Thymus (tissue), 11 donors: ENCODE results near the gene TRMT11. TPM values are rescaled to one million over a fixed set of nuclear protein-coding genes. Genes with fewer than 3 reads are reported as not detected.

ENCODE experiments used
- DNase-seq, 9 donors: peaks; one replicate each; pipeline ENCODE4 v3.0.0-alpha.2; 2013; ENCODE audit warnings: low spot score in 9 of 9, low read depth in 6 of 9, missing footprints in 1 of 9
- H3K27ac ChIP-seq, 2 donors: one replicate each; pipeline ENCODE4 v1.5.1; 2013; ENCODE audit warnings: control low read depth in 1 of 2, low read depth in 1 of 2, low read length in 1 of 2, mild to moderate bottlenecking in 1 of 2, moderate library complexity in 1 of 2
- H3K27me3 ChIP-seq, 2 donors: one replicate each; pipeline ENCODE4 v1.5.1; 2013; ENCODE audit warnings: low read length in 1 of 2; ENCODE audit not compliant: control insufficient read depth in 2 of 2, insufficient read depth in 1 of 2
- H3K36me3 ChIP-seq, 2 donors: one replicate each; pipeline ENCODE4 v1.5.1; 2013; ENCODE audit warnings: low read length in 1 of 2, mild to moderate bottlenecking in 1 of 2, moderate library complexity in 1 of 2; ENCODE audit not compliant: control insufficient read depth in 2 of 2, insufficient read depth in 2 of 2
- H3K4me1 ChIP-seq, 2 donors: one replicate each; pipeline ENCODE4 v1.5.1; 2013; ENCODE audit warnings: low read length in 2 of 2; ENCODE audit not compliant: control insufficient read depth in 2 of 2, insufficient read depth in 2 of 2
- H3K4me3 ChIP-seq, 2 donors: one replicate each; pipeline ENCODE4 v1.5.1; 2013; ENCODE audit warnings: low read length in 2 of 2, control low read depth in 1 of 2, mild to moderate bottlenecking in 1 of 2
- H3K9me3 ChIP-seq, 2 donors: one replicate each; pipeline ENCODE4 v1.5.1; 2013; ENCODE audit warnings: low read length in 1 of 2, mild to moderate bottlenecking in 1 of 2; ENCODE audit not compliant: control insufficient read depth in 2 of 2, insufficient read depth in 1 of 2
- WGBS: extraction: QIAGEN DNeasy Blood & Tissue Kit; methylation state at CpG from one replicate; pipeline ENCODE4 v1.1.7; 2013; 5-methylcytosine and 5-hydroxymethylcytosine counted together
- polyA plus RNA-seq: library from polyadenylated mRNA; stranded (reverse); fragments of 200-250 nt; gene quantifications from one replicate; pipeline ENCODE4 v1.2.3, GENCODE V29; 2013
- total RNA-seq: library from RNA; stranded (reverse); fragments of 120-200 nt; gene quantifications from one replicate; pipeline ENCODE4 v1.2.4, GENCODE V29; 2013
- donor health status: healthy.

Gene TRMT11
- total and polyA plus RNA-seq, 2 donors = 21.0 to 27.3 TPM

- WGBS = 96% methylated on average over 2 of the region's 2 CpGs
- no peaks in the 10 kb centered on the region for H3K36me3 ChIP-seq
- no peaks in the 10 kb centered on the region for H3K9me3 ChIP-seq
- H3K27ac ChIP-seq = no peak overlapping the region
- H3K27me3 ChIP-seq = no peaks in the 10 kb centered on the region
- H3K4me1 ChIP-seq = peaks cover 0 to 3% of the 10 kb centered on the region in 2 donors
- DNase-seq = no peak
- no peak overlapping the region for H3K4me3 ChIP-seq
These were observed 2.0 kb upstream of the TRMT11 start for GRCh38 chr6:125984311-125984710.

- H3K9me3 ChIP-seq = no peaks in the 10 kb centered on the region
- H3K4me1 ChIP-seq = peaks cover 0 to 3% of the 10 kb centered on the region in 2 donors
- WGBS = 88% methylated on average over 4 of the region's 4 CpGs
- H3K27ac ChIP-seq = no peak overlapping the region
- no peaks in the 10 kb centered on the region for H3K27me3 ChIP-seq
- peak overlapping the region in 1 of 2 donors; percentile 88 for H3K4me3 ChIP-seq
- H3K36me3 ChIP-seq = no peaks in the 10 kb centered on the region
- no peak for DNase-seq
These were observed 818 bp upstream of the TRMT11 start for GRCh38 chr6:125985522-125985921.

DNA sequence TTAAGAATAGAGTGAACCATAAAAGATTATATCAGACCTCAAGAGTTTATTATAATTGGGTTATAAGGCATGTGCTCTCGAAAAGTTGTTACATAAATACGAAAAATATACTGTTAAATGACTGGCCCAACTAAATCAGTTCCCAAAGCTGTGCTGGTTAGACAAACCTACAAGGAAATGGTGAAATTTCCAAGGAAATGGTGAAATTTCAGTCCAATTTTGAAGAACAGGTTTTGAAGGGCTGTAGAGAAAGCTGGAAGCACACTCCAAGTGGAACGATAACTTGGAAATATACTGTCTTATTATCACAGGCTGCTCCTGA is 400 bp upstream of the TRMT11 start:
- H3K4me1 ChIP-seq = peaks cover 0 to 3% of the 10 kb centered on the region in 2 donors
- WGBS = 3% methylated on average over 3 of the region's 3 CpGs
- no peak for DNase-seq

GRCh38 chr6:125987026-125987617 is 782 bp downstream of the TRMT11 start:
- Histone ChIP-seq H3K4me1 (peaks cover 0 to 3% of the 10 kb centered on the region in 2 donors), H3K27me3 (no peaks in the 10 kb centered on the region), H3K27ac (peak overlapping the region in 1 of 2 donors; percentile 77), H3K36me3 (no peaks in the 10 kb centered on the region), H3K4me3 (peak overlapping the region; percentile 68 to 88), H3K9me3 (no peaks in the 10 kb centered on the region)
- DNase-seq = no peak
- 38% methylated on average over 10 of the region's 10 CpGs for WGBS

More for the DNA sequence above, 400 bp upstream of the TRMT11 start:
- Histone ChIP-seq H3K27me3 (no peaks in the 10 kb centered on the region), H3K36me3 (no peaks in the 10 kb centered on the region), H3K27ac (peak overlapping the region; percentile 55 to 77), H3K4me3 (peak overlapping the region; percentile 68 to 88), H3K9me3 (no peaks in the 10 kb centered on the region)

DNA sequence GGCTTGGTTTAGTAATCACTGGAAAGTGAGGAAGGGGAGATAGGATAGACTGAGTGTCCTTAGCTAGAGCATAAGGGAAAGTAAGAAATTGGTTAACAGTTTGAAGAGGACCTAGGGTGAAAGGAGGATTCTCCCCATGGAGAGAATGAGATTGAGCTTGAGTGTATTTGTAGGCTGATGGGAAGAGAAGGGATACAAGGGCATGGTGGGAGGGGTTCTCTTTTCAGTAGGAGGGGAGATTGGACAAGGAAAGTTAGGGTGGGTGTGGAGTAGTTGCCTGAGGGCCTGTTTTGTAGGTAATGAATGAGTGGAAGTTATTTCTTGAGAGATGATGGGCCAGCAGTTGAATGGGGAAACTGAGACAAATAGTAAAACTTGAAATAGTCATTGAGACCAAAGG is 1.9 kb downstream of the TRMT11 start:
- Histone ChIP-seq H3K27ac (no peak overlapping the region), H3K9me3 (no peaks in the 10 kb centered on the region), H3K36me3 (no peaks in the 10 kb centered on the region), H3K4me1 (peaks cover 0 to 3% of the 10 kb centered on the region in 2 donors), H3K27me3 (no peaks in the 10 kb centered on the region), H3K4me3 (no peak overlapping the region)
- no peak for DNase-seq

DNA sequence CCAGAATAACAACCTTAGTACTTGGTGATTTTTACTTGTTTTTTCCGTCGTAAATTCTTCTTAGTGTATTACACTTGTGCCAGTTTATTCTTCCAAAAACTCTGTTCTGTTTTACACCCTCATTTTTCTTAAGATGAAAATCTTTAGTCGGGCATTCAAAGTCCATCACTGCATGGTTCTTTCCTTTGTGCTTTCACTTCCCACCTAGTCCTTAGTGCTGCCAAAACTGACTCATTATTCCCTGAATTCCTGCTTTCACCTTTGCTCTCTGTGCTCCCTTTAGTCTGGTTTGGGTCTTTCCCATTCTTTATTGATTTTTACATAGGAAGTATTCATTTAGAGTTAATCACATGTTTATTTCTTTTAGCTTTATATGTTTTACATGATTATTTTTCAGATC is 3.3 kb downstream of the TRMT11 start:
- no peaks in the 10 kb centered on the region for H3K27me3 ChIP-seq
- 93% methylated on average over 3 of the region's 3 CpGs for WGBS
- peaks cover 0 to 3% of the 10 kb centered on the region in 2 donors for H3K4me1 ChIP-seq
- no peak overlapping the region for H3K4me3 ChIP-seq
- DNase-seq = no peak
- no peaks in the 10 kb centered on the region for H3K9me3 ChIP-seq
- no peaks in the 10 kb centered on the region for H3K36me3 ChIP-seq
- no peak overlapping the region for H3K27ac ChIP-seq

DNA sequence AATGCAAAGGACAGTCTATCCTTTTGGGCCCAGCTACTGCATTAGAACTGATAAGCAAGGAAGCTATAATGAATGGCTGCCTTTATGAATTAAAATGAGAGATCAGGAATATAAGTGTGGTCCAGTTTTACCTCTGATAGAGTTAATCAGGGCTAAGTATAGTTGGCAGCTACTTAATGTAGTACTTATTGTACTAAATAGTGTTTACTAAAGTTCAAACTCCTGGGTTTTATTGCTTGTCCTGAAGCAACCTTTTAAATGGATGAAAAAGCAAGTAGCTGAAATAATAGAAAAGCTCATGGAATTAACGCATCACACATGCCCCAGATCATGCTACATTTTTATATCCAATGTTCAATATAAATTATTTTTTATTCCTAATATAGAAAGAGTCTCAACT is 5.3 kb downstream of the TRMT11 start:
- no peak overlapping the region for H3K4me3 ChIP-seq
- no peak overlapping the region for H3K27ac ChIP-seq

DNA sequence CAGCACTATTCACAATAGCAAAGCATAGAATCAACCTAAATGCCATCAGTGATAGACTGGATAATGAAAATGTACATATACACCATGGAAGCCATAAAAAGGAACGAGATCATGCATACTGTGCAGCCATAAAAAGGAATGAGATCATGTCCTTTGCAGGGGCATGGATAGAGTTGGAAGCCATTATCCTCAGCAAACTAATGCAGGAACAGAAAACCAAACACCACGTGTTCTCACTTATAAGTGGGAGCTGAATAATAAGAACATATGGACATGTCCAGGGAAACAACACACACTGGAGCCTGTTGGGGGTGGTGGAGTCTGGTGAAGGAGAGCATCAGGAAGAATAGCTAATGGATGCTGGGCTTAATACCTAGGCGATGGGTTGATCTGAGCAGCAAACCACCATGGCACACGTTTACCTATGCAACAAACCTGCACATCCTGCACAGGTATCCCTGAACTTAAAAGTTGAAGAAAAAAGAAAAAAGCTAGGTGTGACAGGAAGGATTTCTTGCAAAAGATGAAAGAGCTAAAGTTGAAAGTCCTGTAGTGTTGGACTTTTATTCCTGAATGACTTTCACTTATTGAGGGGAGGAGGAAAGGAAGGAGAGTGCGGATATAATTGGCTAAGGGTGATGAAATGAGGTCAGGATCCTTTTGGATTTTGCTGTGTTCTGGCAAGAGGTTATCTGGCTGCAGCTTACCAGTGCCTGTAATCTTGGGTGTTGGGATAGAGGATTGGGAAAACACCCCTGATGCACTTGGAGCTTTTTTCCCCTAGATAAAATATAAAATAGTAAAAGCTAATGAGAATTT is 8.5 kb downstream of the TRMT11 start:
- 94% methylated on average over 5 of the region's 5 CpGs for WGBS
- Histone ChIP-seq H3K4me1 (no peaks in the 10 kb centered on the region), H3K9me3 (no peaks in the 10 kb centered on the region), H3K36me3 (peaks cover 0 to 5% of the 10 kb centered on the region in 2 donors), H3K27me3 (no peaks in the 10 kb centered on the region), H3K4me3 (no peak overlapping the region), H3K27ac (no peak overlapping the region)
- no peak for DNase-seq

More for the DNA sequence above, 5.3 kb downstream of the TRMT11 start:
- H3K36me3 ChIP-seq = no peaks in the 10 kb centered on the region
- no peaks in the 10 kb centered on the region for H3K27me3 ChIP-seq
- no peaks in the 10 kb centered on the region for H3K4me1 ChIP-seq
- H3K9me3 ChIP-seq = no peaks in the 10 kb centered on the region
- 97% methylated on average over 1 of the region's 1 CpG for WGBS
- no peak for DNase-seq

- Histone ChIP-seq H3K36me3 (peaks cover 0 to 7% of the 10 kb centered on the region in 2 donors), H3K9me3 (no peaks in the 10 kb centered on the region), H3K27me3 (no peaks in the 10 kb centered on the region), H3K27ac (no peak overlapping the region), H3K4me1 (no peaks in the 10 kb centered on the region), H3K4me3 (no peak overlapping the region)
- 21% methylated on average over 8 of the region's 8 CpGs for whole genome bisulfite sequencing
- DNase-seq = peak; percentile 40 to 84 (median 56)
These were observed 9.7 kb downstream of the TRMT11 start for GRCh38 chr6:125995972-125996580.
